B cell (primary cell): ENCODE measurements around the gene EARS2. TPM values are rescaled to one million over a fixed set of nuclear protein-coding genes. Genes with fewer than 3 reads are reported as not detected.

ENCODE experiments used
- ATAC-seq: fragments of 200-7000 bp; cut with Tn5 transposase; one replicate; pipeline ENCODE4 v1.10.0; 2021; ENCODE audit warnings: low read depth, mild to moderate bottlenecking, moderate number of reproducible peaks, moderate library complexity
- CTCF ChIA-PET: fragments of 350-600 bp; sonication (Branson Sonifier 250); formaldehyde crosslinking; loops from one replicate; lab custom pipeline; 2021; ENCODE audit warnings: antibody characterized with exemption, inconsistent platforms; lab: Charles Lee
- POLR2A ChIA-PET: fragments of 350-600 bp; sonication (Branson Sonifier 250); formaldehyde crosslinking; loops from one replicate; lab custom pipeline; 2021; ENCODE audit warnings: antibody characterized with exemption; lab: Charles Lee
- DNase-seq: peaks from one replicate; pipeline ENCODE4 v3.0.0; 2013
- H2AFZ ChIP-seq: 2 replicates; pipeline ENCODE4 v1.6.1; 2012; ENCODE audit warnings: mild to moderate bottlenecking, low read depth, low read length; ENCODE audit not compliant: insufficient read depth, poor library complexity, severe bottlenecking
- H3K27ac ChIP-seq, 2 donors: 1 replicate in 1 of 2; 2 replicates in 1 of 2; pipeline ENCODE4 v1.5.1; 2012 to 2013; ENCODE audit warnings: low read length in 2 of 2, mild to moderate bottlenecking in 2 of 2, moderate library complexity in 1 of 2
- H3K27me3 ChIP-seq, 4 experiments: fragments of 200-600 bp in 1 of 4; sonication (generic) in 1 of 4; replicated peaks in 1 of 4; 1 replicate in 2 of 4; 2 replicates in 2 of 4; pipeline versions ENCODE4 v1.6.1 to v1.7.0; 2013 to 2016; ENCODE audit warnings: low read length in 3 of 4, mild to moderate bottlenecking in 2 of 4, mixed read lengths in 1 of 4, moderate library complexity in 1 of 4; ENCODE audit not compliant: insufficient read depth in 4 of 4, control insufficient read depth in 3 of 4; ENCODE audit errors: control extremely low read depth in 1 of 4
- H3K36me3 ChIP-seq, 2 experiments: replicated peaks in 1 of 2; 1 replicate in 1 of 2; 2 replicates in 1 of 2; pipeline versions ENCODE4 v1.6.1 to v1.7.1; 2013; ENCODE audit warnings: low read length in 1 of 2; ENCODE audit not compliant: insufficient read depth in 2 of 2, control insufficient read depth in 1 of 2; ENCODE audit errors: control extremely low read depth in 1 of 2, extremely low read depth in 1 of 2
- H3K4me1 ChIP-seq, 2 donors: fragments of 200-600 bp in 1 of 2; sonication (generic) in 1 of 2; 1 replicate in 1 of 2; 2 replicates in 1 of 2; pipeline versions ENCODE4 v1.5.1 to v1.6.1; 2013 to 2017; ENCODE audit warnings: low read length in 2 of 2; ENCODE audit not compliant: control insufficient read depth in 2 of 2, insufficient read depth in 2 of 2
- H3K4me2 ChIP-seq: replicated peaks from 2 replicates; pipeline ENCODE3; 2012; ENCODE audit warnings: mild to moderate bottlenecking, low read depth, low read length; ENCODE audit not compliant: poor library complexity, severe bottlenecking
- H3K4me3 ChIP-seq, 5 experiments: fragments of 200-600 bp in 1 of 5; sonication (generic) in 1 of 5; 1 replicate in 3 of 5; 2 replicates in 2 of 5; pipeline versions ENCODE4 v1.5.1 to v1.7.0; 2011 to 2016; ENCODE audit warnings: low read length in 4 of 5, mild to moderate bottlenecking in 4 of 5, low read depth in 2 of 5, control low read depth in 1 of 5, moderate library complexity in 1 of 5; ENCODE audit not compliant: insufficient read depth in 1 of 5; ENCODE audit errors: control extremely low read depth in 1 of 5, extremely low read depth in 1 of 5
- H3K79me2 ChIP-seq: fragments of 200-600 bp; sonication (generic); one replicate; pipeline ENCODE4 v1.6.0; 2016; ENCODE audit warnings: low read length; ENCODE audit not compliant: control insufficient read depth, insufficient read depth
- H3K9ac ChIP-seq: fragments of 200-600 bp; sonication (generic); 2 replicates; pipeline ENCODE4 v1.6.1; 2017; ENCODE audit warnings: mild to moderate bottlenecking, low read length, moderate library complexity
- H3K9me3 ChIP-seq, 3 donors: one replicate each; pipeline versions ENCODE4 v1.6.1 to v1.7.1; 2013; ENCODE audit warnings: low read length in 2 of 3; ENCODE audit not compliant: control insufficient read depth in 2 of 3, insufficient read depth in 1 of 3; ENCODE audit errors: control extremely low read depth in 1 of 3
- H4K20me1 ChIP-seq: 2 replicates; pipeline ENCODE4 v1.6.0; 2012; ENCODE audit warnings: mild to moderate bottlenecking, low read length; ENCODE audit not compliant: insufficient read depth, control insufficient read depth, poor library complexity, severe bottlenecking
- H3K27ac Mint-ChIP-seq: one replicate; pipeline ENCODE4 v1.8.0; 2021; ENCODE audit warnings: mixed read lengths
- H3K27me3 Mint-ChIP-seq: one replicate; pipeline ENCODE4 v1.8.0; 2021; ENCODE audit warnings: mixed read lengths
- H3K4me1 Mint-ChIP-seq: one replicate; pipeline ENCODE4 v1.8.0; 2021; ENCODE audit warnings: mixed read lengths
- H3K4me3 Mint-ChIP-seq: one replicate; pipeline ENCODE4 v1.8.0; 2021; ENCODE audit warnings: mixed read lengths
- H3K9me3 Mint-ChIP-seq: one replicate; pipeline ENCODE4 v1.8.0; 2022; ENCODE audit warnings: mixed read lengths; ENCODE audit not compliant: insufficient read depth
- CTCF ChIP-seq: fragments of 200-600 bp; IDR thresholded peaks from one replicate; pipeline ENCODE4 v1.8.0; 2022; ENCODE audit warnings: antibody characterized with exemption, mild to moderate bottlenecking
- EZH2 ChIP-seq: IDR thresholded peaks from 2 replicates; pipeline ENCODE4 v1.6.1; 2012; ENCODE audit warnings: borderline replicate concordance, low read depth, mild to moderate bottlenecking, moderate library complexity, low read length; ENCODE audit not compliant: insufficient read depth, poor library complexity, severe bottlenecking
- WGBS: methylation state at CpG from one replicate; pipeline ENCODE4 v1.1.5; 2013; ENCODE audit warnings: missing lambda C conversion rate; ENCODE audit not compliant: insufficient coverage; 5-methylcytosine and 5-hydroxymethylcytosine counted together
- intact Hi-C: fragments of 100-400 bp; cut with micrococcal nuclease; formaldehyde crosslinking; loops from one replicate; pipeline ENCODE4 v1.10.0; 2022
- polyA plus RNA-seq: library from polyadenylated mRNA; depleted of rRNA; stranded (reverse); fragments of >200 nt; gene quantifications from 2 replicates; pipeline ENCODE4 v1.2.3, GENCODE V29; 2012
- total RNA-seq, 2 donors: library from RNA; stranded (reverse); fragments of 120-200 nt in 1 of 2; gene quantifications; 1 replicate in 1 of 2; 2 replicates in 1 of 2; pipeline versions ENCODE4 v1.2.3 to v1.2.4, GENCODE V29; 2013 to 2022

The EARS2 gene
- total and polyA plus RNA-seq, 2 donors (not counting 1 experiment from before 2014, with no cell fraction given) = 14.6 to 15.1 TPM

DNA sequence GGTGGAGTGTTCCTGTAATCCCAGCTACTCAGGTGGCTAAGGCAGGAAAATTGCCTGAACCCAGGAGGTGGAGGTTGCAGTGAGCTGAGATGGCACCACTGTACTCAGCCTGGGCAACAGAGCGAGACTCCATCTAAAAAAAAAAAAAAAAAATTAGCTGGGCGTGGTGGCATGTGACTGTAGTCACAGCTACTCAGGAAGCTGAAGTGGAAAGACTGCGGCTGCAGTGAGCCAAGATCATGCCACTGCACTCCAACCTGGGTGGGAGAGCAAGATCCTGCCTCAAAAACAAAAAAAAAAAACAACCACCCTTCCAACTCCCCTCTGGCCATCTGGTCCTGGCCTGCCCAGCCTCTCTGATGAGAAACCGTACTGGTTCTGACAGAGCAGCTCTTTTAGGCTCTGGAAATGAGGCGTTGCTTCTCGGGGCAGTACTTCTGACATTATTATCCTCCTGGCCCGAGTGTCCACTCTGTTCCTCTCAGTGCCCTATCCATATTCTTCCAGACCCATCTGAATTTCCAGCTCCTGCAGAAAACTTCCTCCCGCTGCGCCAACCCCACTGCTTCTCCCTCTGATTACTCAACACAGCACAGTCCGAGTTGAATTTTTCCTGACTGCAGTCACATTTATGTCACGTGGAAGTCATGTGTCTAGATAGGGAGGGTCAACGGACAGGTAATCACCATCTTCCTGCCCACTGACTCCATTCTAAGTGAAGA is 60.2 kb downstream of the EARS2 start:
- intact Hi-C loops = no loop called here
- Histone ChIP-seq H3K4me3 (no peak overlapping the region), H3K27ac (peak overlapping the region; percentile 14 to 54), H3K9me3 (no peaks in the 10 kb centered on the region), H2AFZ (no peak overlapping the region), H4K20me1 (peaks cover 100% of the 10 kb centered on the region), H3K4me1 (peaks cover 58 to 64% of the 10 kb centered on the region in 2 donors), H3K36me3 (peaks cover 3 to 74% of the 10 kb centered on the region in 2 experiments), H3K79me2 (peaks cover 100% of the 10 kb centered on the region), H3K4me2 (peak overlapping the region; percentile 57), H3K9ac (no peak overlapping the region), H3K27me3 (no peaks in the 10 kb centered on the region)
- DNase-seq (peak; percentile 50), ATAC-seq (peak; percentile 76)
- Mint-ChIP-seq H3K9me3 (no peaks in the 10 kb centered on the region), H3K27ac (peak overlapping the region; percentile 76), H3K27me3 (no peaks in the 10 kb centered on the region), H3K4me3 (peak overlapping the region; percentile 67), H3K4me1 (peaks cover 64% of the 10 kb centered on the region)
- ChIA-PET CTCF (interaction anchor here (1.1 to 2.3 kb wide), 3 partner anchors 11 to 100 kb away, joined by 3 to 8 read pairs (median 3); partner anchors contain the start of gene NDUFAB1), POLR2A (interaction anchor here (0.5 to 1.5 kb wide), 4 partner anchors 14 to 58 kb away, joined by 3 to 6 read pairs (median 4); partner anchors contain the start of gene GGA2)
- 64% methylated on average over 5 of the region's 12 CpGs for WGBS
- no peak for TF ChIP-seq EZH2
- TF ChIP-seq CTCF = no peak

- ChIA-PET CTCF (interaction anchor here (0.7 to 1.7 kb wide), 4 partner anchors 9 to 55 kb away, joined by 3 to 4 read pairs (median 3); no protein-coding TSS in a partner anchor), POLR2A (interaction anchor here (0.7 to 1.2 kb wide), 2 partner anchors 19 to 21 kb away, joined by 3 to 4 read pairs; no protein-coding TSS in a partner anchor)
- WGBS = 100% methylated on average over 1 of the region's 4 CpGs
- Histone ChIP-seq H3K36me3 (peaks cover 3 to 74% of the 10 kb centered on the region in 2 experiments), H4K20me1 (peaks cover 100% of the 10 kb centered on the region), H3K27ac (peak overlapping the region in 1 of 2 donors; percentile 51), H3K27me3 (no peaks in the 10 kb centered on the region), H3K9me3 (no peaks in the 10 kb centered on the region), H3K79me2 (peaks cover 100% of the 10 kb centered on the region), H3K9ac (no peak overlapping the region), H3K4me2 (no peak overlapping the region), H3K4me1 (peaks cover 45 to 51% of the 10 kb centered on the region in 2 donors), H2AFZ (no peak overlapping the region), H3K4me3 (no peak overlapping the region)
- no peaks in the 10 kb centered on the region for H3K9me3 Mint-ChIP-seq
- peaks cover 54% of the 10 kb centered on the region for H3K4me1 Mint-ChIP-seq
- DNase-seq = no peak
- no peaks in the 10 kb centered on the region for H3K27me3 Mint-ChIP-seq
- H3K27ac Mint-ChIP-seq = no peak overlapping the region
- TF ChIP-seq CTCF = no peak
- TF ChIP-seq EZH2 = no peak
- no peak overlapping the region for H3K4me3 Mint-ChIP-seq
- no peak for ATAC-seq
- intact Hi-C loops = no loop called here
These were observed 61.5 kb downstream of the EARS2 start for GRCh38 chr16:23495671-23496070.
